H9 (cell line): Measurements from ENCODE around the gene ZDHHC1. TPM values are rescaled to one million over a fixed set of nuclear protein-coding genes. Genes with fewer than 3 reads are reported as not detected.

Source experiments
- DNase-seq: peaks from one replicate; pipeline ENCODE4 v3.0.0-alpha.2; 2017
- H2AFZ ChIP-seq: one replicate; pipeline ENCODE4 v1.6.1; 2013; ENCODE audit warnings: mild to moderate bottlenecking, low read length, control low read depth, moderate library complexity
- H2AK5ac ChIP-seq: 2 replicates; pipeline ENCODE4 v1.6.1; 2013; ENCODE audit warnings: low read length, control low read depth, mixed read lengths; ENCODE audit not compliant: insufficient read length
- H2BK120ac ChIP-seq: one replicate; pipeline ENCODE4 v1.6.1; 2013; ENCODE audit warnings: low read depth, mild to moderate bottlenecking, low read length, control low read depth, inconsistent platforms; ENCODE audit not compliant: poor library complexity, severe bottlenecking
- H2BK12ac ChIP-seq: 2 replicates; pipeline ENCODE4 v1.6.1; 2013; ENCODE audit warnings: low read length, control low read depth, mixed read lengths, low read depth; ENCODE audit not compliant: insufficient read length
- H2BK15ac ChIP-seq: 2 replicates; pipeline ENCODE4 v1.6.1; 2013; ENCODE audit warnings: low read depth, low read length, control low read depth
- H2BK20ac ChIP-seq: one replicate; pipeline ENCODE4 v1.6.1; 2013; ENCODE audit warnings: low read depth, mild to moderate bottlenecking, low read length, control low read depth, inconsistent platforms; ENCODE audit not compliant: poor library complexity, severe bottlenecking
- H2BK5ac ChIP-seq: 2 replicates; pipeline ENCODE4 v1.6.1; 2013; ENCODE audit warnings: low read length, control low read depth, mixed read lengths; ENCODE audit not compliant: insufficient read length
- H3K14ac ChIP-seq: 2 replicates; pipeline ENCODE4 v1.6.1; 2013; ENCODE audit warnings: low read length, control low read depth; ENCODE audit not compliant: insufficient read depth
- H3K18ac ChIP-seq: 2 replicates; pipeline ENCODE4 v1.6.1; 2013; ENCODE audit warnings: low read depth, mild to moderate bottlenecking, mixed read lengths, low read length, control low read depth; ENCODE audit not compliant: insufficient read length
- H3K23ac ChIP-seq: 2 replicates; pipeline ENCODE4 v1.6.1; 2013; ENCODE audit warnings: low read length, control low read depth, mixed read lengths, low read depth; ENCODE audit not compliant: insufficient read length
- H3K23me2 ChIP-seq: 2 replicates; pipeline ENCODE4 v1.6.1; 2013; ENCODE audit warnings: low read depth, mild to moderate bottlenecking, mixed read lengths, low read length, control low read depth; ENCODE audit not compliant: insufficient read length, poor library complexity, severe bottlenecking
- H3K27ac ChIP-seq: 2 replicates; pipeline ENCODE4 v1.5.1; 2013; ENCODE audit warnings: low read length, control low read depth, mixed read lengths, low read depth; ENCODE audit not compliant: insufficient read length
- H3K27me3 ChIP-seq: 2 replicates; pipeline ENCODE4 v1.6.1; 2013; ENCODE audit warnings: low read length, control low read depth, inconsistent platforms; ENCODE audit not compliant: insufficient read depth
- H3K4ac ChIP-seq: 2 replicates; pipeline ENCODE4 v1.6.1; 2013; ENCODE audit warnings: low read depth, mild to moderate bottlenecking, control low read depth, inconsistent platforms, low read length, moderate library complexity
- H3K4me1 ChIP-seq: 2 replicates; pipeline ENCODE4 v1.6.1; 2013; ENCODE audit warnings: low read length, control low read depth, inconsistent platforms; ENCODE audit not compliant: insufficient read depth
- H3K4me2 ChIP-seq: 2 replicates; pipeline ENCODE4 v1.6.1; 2013; ENCODE audit warnings: low read length, control low read depth, mixed read lengths; ENCODE audit not compliant: insufficient read length, insufficient read depth
- H3K56ac ChIP-seq: 2 replicates; pipeline ENCODE4 v1.6.1; 2013; ENCODE audit warnings: low read depth, mild to moderate bottlenecking, mixed read lengths, low read length, control low read depth; ENCODE audit not compliant: insufficient read length
- H3K79me1 ChIP-seq: 2 replicates; pipeline ENCODE4 v1.6.1; 2013; ENCODE audit warnings: low read depth, mild to moderate bottlenecking, moderate library complexity, low read length, control low read depth, inconsistent platforms; ENCODE audit not compliant: insufficient read depth, poor library complexity, severe bottlenecking
- H3K79me2 ChIP-seq: 2 replicates; pipeline ENCODE4 v1.6.1; 2013; ENCODE audit warnings: low read length, control low read depth, inconsistent platforms; ENCODE audit not compliant: insufficient read depth
- H3K9ac ChIP-seq: 2 replicates; pipeline ENCODE4 v1.6.1; 2013; ENCODE audit warnings: low read length, control low read depth, mixed read lengths; ENCODE audit not compliant: insufficient read length; ENCODE audit errors: extremely low read depth
- H3K9me3 ChIP-seq: one replicate; pipeline ENCODE4 v1.6.1; 2013; ENCODE audit warnings: low read depth, low read length, inconsistent platforms; ENCODE audit not compliant: control insufficient read depth
- H3T11ph ChIP-seq: one replicate; pipeline ENCODE4 v1.6.1; 2013; ENCODE audit warnings: mild to moderate bottlenecking, low read length, control low read depth, inconsistent platforms
- H4K20me1 ChIP-seq: one replicate; pipeline ENCODE4 v1.6.1; 2013; ENCODE audit not compliant: control insufficient read depth, insufficient read length, insufficient read depth
- H4K5ac ChIP-seq: 2 replicates; pipeline ENCODE4 v1.6.1; 2013; ENCODE audit warnings: low read depth, mild to moderate bottlenecking, mixed read lengths, low read length, control low read depth; ENCODE audit not compliant: insufficient read length
- H4K8ac ChIP-seq: replicated peaks from 2 replicates; pipeline ENCODE4 v1.6.1; 2013; ENCODE audit warnings: low read length, control low read depth, mixed read lengths, low read depth; ENCODE audit not compliant: insufficient read length
- H4K91ac ChIP-seq: 2 replicates; pipeline ENCODE4 v1.6.1; 2013; ENCODE audit warnings: low read depth, mild to moderate bottlenecking, moderate library complexity, mixed read lengths, low read length, control low read depth; ENCODE audit not compliant: insufficient read length
- H3K27ac Mint-ChIP-seq, 3 experiments: 2 replicates in 2 of 3; 3 replicates in 1 of 3; pipeline ENCODE4 v1.8.0; 2020 to 2021; ENCODE audit warnings: mixed read lengths in 3 of 3, mild to moderate bottlenecking in 1 of 3, moderate library complexity in 1 of 3
- H3K27me3 Mint-ChIP-seq: 2 replicates; pipeline ENCODE4 v1.8.0; 2021; ENCODE audit warnings: low read depth, mild to moderate bottlenecking, moderate library complexity, mixed read lengths
- H3K36me3 Mint-ChIP-seq, 3 experiments: 2 replicates in 2 of 3; 3 replicates in 1 of 3; pipeline ENCODE4 v1.8.0; 2020 to 2021; ENCODE audit warnings: low read depth in 3 of 3, mixed read lengths in 3 of 3; ENCODE audit not compliant: insufficient read depth in 1 of 3
- H3K4me1 Mint-ChIP-seq, 2 experiments: 2 replicates each; pipeline ENCODE4 v1.8.0; 2020; ENCODE audit warnings: mixed read lengths in 2 of 2
- H3K4me3 Mint-ChIP-seq, 2 experiments: 2 replicates in 1 of 2; 3 replicates in 1 of 2; pipeline ENCODE4 v1.8.0; 2020 to 2021; ENCODE audit warnings: mild to moderate bottlenecking in 2 of 2, mixed read lengths in 2 of 2, moderate library complexity in 1 of 2
- H3K9me3 Mint-ChIP-seq, 2 experiments: 2 replicates in 1 of 2; 3 replicates in 1 of 2; pipeline ENCODE4 v1.8.0; 2020; ENCODE audit warnings: mild to moderate bottlenecking in 2 of 2, mixed read lengths in 2 of 2, moderate library complexity in 1 of 2
- CTCF ChIP-seq: fragments of 200-600 bp; sonication (generic); conservative IDR thresholded peaks from 3 replicates; pipeline ENCODE4 v1.8.0; 2021; ENCODE audit warnings: antibody characterized with exemption, mild to moderate bottlenecking
- WGBS: extraction: QIAGEN DNeasy Blood & Tissue Kit; methylation state at CpG from one replicate; pipeline ENCODE4 v1.1.7; 2013; ENCODE audit warnings: missing lambda C conversion rate, low lambda C conversion rate, mixed read lengths; ENCODE audit not compliant: insufficient read length; ENCODE audit errors: extremely low coverage; 5-methylcytosine and 5-hydroxymethylcytosine counted together
- total RNA-seq: library from RNA; stranded (reverse); gene quantifications from 2 replicates; pipeline ENCODE4 v1.2.1, GENCODE V29; 2021

The ZDHHC1 gene
- total RNA-seq, 1 experiment from 2014 or later: 3.7 TPM

- no peaks in the 10 kb centered on the region for H3K4me1 ChIP-seq
- H3K56ac ChIP-seq: no peak overlapping the region
- H2BK5ac ChIP-seq: no peak overlapping the region
- H3K27me3 ChIP-seq: no peaks in the 10 kb centered on the region
- Mint-ChIP-seq H3K27ac (peak overlapping the region; percentile 4 to 78 (median 6); a peak in 1 of 7 replicates), H3K4me1 (peaks cover 6 to 14% of the 10 kb centered on the region in 2 experiments; a peak in 3 of 4 replicates), H3K36me3 (peaks cover 4 to 27% (median 9%) of the 10 kb centered on the region in 3 experiments), H3K27me3 (no peaks in the 10 kb centered on the region), H3K9me3 (no peaks in the 10 kb centered on the region), H3K4me3 (no peak overlapping the region)
- no peak overlapping the region for H2AFZ ChIP-seq
- WGBS: no CpG with 5 or more reads among the region's 3 CpGs
- H4K20me1 ChIP-seq: no peaks in the 10 kb centered on the region
- TF ChIP-seq CTCF: no peak
- H3K79me1 ChIP-seq: no peaks in the 10 kb centered on the region
- no peak overlapping the region for H3K4me2 ChIP-seq
- no peaks in the 10 kb centered on the region for H3K9me3 ChIP-seq
- no peak overlapping the region for H2BK20ac ChIP-seq
- no peak for DNase-seq
- no peak overlapping the region for H2BK15ac ChIP-seq
- no peak overlapping the region for H3K4ac ChIP-seq
- no peaks in the 10 kb centered on the region for H3K23me2 ChIP-seq
- no peak overlapping the region for H3K18ac ChIP-seq
- H3K14ac ChIP-seq: no peak overlapping the region
- no peak overlapping the region for H4K91ac ChIP-seq
- H4K5ac ChIP-seq: no peak overlapping the region
- H2AK5ac ChIP-seq: no peak overlapping the region
- H3K23ac ChIP-seq: no peak overlapping the region
- no peaks in the 10 kb centered on the region for H3K79me2 ChIP-seq
- H2BK120ac ChIP-seq: no peak overlapping the region
- no peak overlapping the region for H3K27ac ChIP-seq
- H2BK12ac ChIP-seq: no peak overlapping the region
- H3T11ph ChIP-seq: no peak overlapping the region
- H4K8ac ChIP-seq: no peak overlapping the region
- no peak overlapping the region for H3K9ac ChIP-seq
Measured at GRCh38 chr16:67449739-67450138, 33.5 kb upstream of the ZDHHC1 start.
